Measurements from ENCODE around the gene ZC2HC1B. TPM values are rescaled to one million over a fixed set of nuclear protein-coding genes. Genes with fewer than 3 reads are reported as not detected.

ZC2HC1B gene
- total RNA-seq (not detected), total RNA-seq (0 to 0.79 (median 0.19) reads per million in 172 experiments)
- not detected for polyA plus RNA-seq (2013, experiment 1 of 2)
- polyA plus RNA-seq (2013, experiment 2 of 2), result 0.07 TPM

- Mint-ChIP-seq H3K9me3 (peaks cover 9% of the 10 kb centered on the region), H3K4me1 (ENCODE audit: low read depth) (no peaks in the 10 kb centered on the region), H3K4me3 (no peak within 1 kb of the TSS), H3K36me3 (ENCODE audit: low read depth) (peaks cover 90% of the 10 kb centered on the region), H3K27me3 (no peaks in the 10 kb centered on the region), H3K27ac (no peak within 1 kb of the TSS)
- Histone ChIP-seq H3K27me3 (ENCODE audit: control insufficient read depth in 1 of 2, insufficient read depth in 2 of 2, low read length in 2 of 2) (no peaks in the 10 kb centered on the region), H3K4me3 (ENCODE audit: low read length) (no peak within 1 kb of the TSS), H3K36me3 (ENCODE audit: insufficient read depth, low read length) (peaks cover 54% of the 10 kb centered on the region), H3K27ac (ENCODE audit: low read depth in 1 of 2, low read length in 2 of 2) (no peak within 1 kb of the TSS), H3K9me3 (ENCODE audit: control insufficient read depth in 1 of 2, insufficient read depth in 1 of 2, low read length in 2 of 2) (no peaks in the 10 kb centered on the region), H3K4me1 (ENCODE audit: insufficient read depth, low read length) (no peaks in the 10 kb centered on the region)
- POLR2A ChIA-PET, result no interaction called here
- no peak for TF ChIP-seq CTCF (IDR thresholded peaks at IDR 0.05)
- CTCF ChIA-PET, result no interaction called here
- ATAC-seq (ENCODE audit: poor library complexity) (no peak), DNase-seq (no peak)
- intact Hi-C loops (cut with DNase I, micrococcal nuclease), result no loop called here
Measured at GRCh38 chr6:143864234-143864633, at the start of gene ZC2HC1B. ZC2HC1B (plus strand) TSS chr6:143864474; CDS start chr6:143864540, 66 bp downstream.

GRCh38 chr6:143817621-143818020, 46.7 kb upstream of the ZC2HC1B start:
- no peaks in the 10 kb centered on the region for H3K27me3 ChIP-seq (ENCODE audit: control insufficient read depth in 1 of 2, insufficient read depth in 2 of 2, low read length in 2 of 2)
- ChIA-PET CTCF (no interaction called here), POLR2A (no interaction called here)
- TF ChIP-seq CTCF (IDR thresholded peaks at IDR 0.05), result no peak
- H3K4me3 ChIP-seq (ENCODE audit: low read length), result no peak overlapping the region
- Mint-ChIP-seq H3K9me3 (no peaks in the 10 kb centered on the region), H3K4me3 (no peak overlapping the region), H3K36me3 (ENCODE audit: low read depth) (peaks cover 4% of the 10 kb centered on the region), H3K4me1 (ENCODE audit: low read depth) (no peaks in the 10 kb centered on the region), H3K27me3 (no peaks in the 10 kb centered on the region), H3K27ac (no peak overlapping the region)
- no peaks in the 10 kb centered on the region for H3K9me3 ChIP-seq (ENCODE audit: control insufficient read depth in 1 of 2, insufficient read depth in 1 of 2, low read length in 2 of 2)
- no peak overlapping the region for H3K27ac ChIP-seq (ENCODE audit: low read depth in 1 of 2, low read length in 2 of 2)
- intact Hi-C loops (cut with DNase I, micrococcal nuclease), result no loop called here
- H3K4me1 ChIP-seq (ENCODE audit: insufficient read depth, low read length), result no peaks in the 10 kb centered on the region
- ATAC-seq (ENCODE audit: poor library complexity), result no peak
- DNase-seq, result no peak
- peaks cover 10% of the 10 kb centered on the region for H3K36me3 ChIP-seq (ENCODE audit: insufficient read depth, low read length)

GRCh38 chr6:143821359-143821758, 42.9 kb upstream of the ZC2HC1B start:
- ATAC-seq (ENCODE audit: poor library complexity) (no peak), DNase-seq (no peak)
- Histone ChIP-seq H3K36me3 (ENCODE audit: insufficient read depth, low read length) (peaks cover 10% of the 10 kb centered on the region), H3K27me3 (ENCODE audit: control insufficient read depth in 1 of 2, insufficient read depth in 2 of 2, low read length in 2 of 2) (no peaks in the 10 kb centered on the region), H3K4me1 (ENCODE audit: insufficient read depth, low read length) (no peaks in the 10 kb centered on the region), H3K9me3 (ENCODE audit: control insufficient read depth in 1 of 2, insufficient read depth in 1 of 2, low read length in 2 of 2) (no peaks in the 10 kb centered on the region), H3K27ac (ENCODE audit: low read depth in 1 of 2, low read length in 2 of 2) (no peak overlapping the region), H3K4me3 (ENCODE audit: low read length) (no peak overlapping the region)
- Mint-ChIP-seq H3K27ac (no peak overlapping the region), H3K4me1 (ENCODE audit: low read depth) (no peaks in the 10 kb centered on the region), H3K4me3 (no peak overlapping the region), H3K9me3 (no peaks in the 10 kb centered on the region), H3K36me3 (ENCODE audit: low read depth) (peaks cover 15% of the 10 kb centered on the region), H3K27me3 (no peaks in the 10 kb centered on the region)
- no peak for TF ChIP-seq CTCF (IDR thresholded peaks at IDR 0.05)
- intact Hi-C loops (cut with DNase I, micrococcal nuclease), result no loop called here
- ChIA-PET POLR2A (no interaction called here), CTCF (no interaction called here)
